Endodermal cell (in vitro differentiated cells): ENCODE data around the gene DQX1. TPM values are rescaled to one million over a fixed set of nuclear protein-coding genes. Genes with fewer than 3 reads are reported as not detected.
A peak's percentile ranks its signal among the peaks of the same experiment; 100 is the strongest.

ENCODE experiments used
- DNase-seq: peaks from one replicate; pipeline ENCODE4 v3.0.0-alpha.2; 2017
- H3K27ac ChIP-seq: 2 replicates; pipeline ENCODE4 v1.5.1; 2013; ENCODE audit warnings: mild to moderate bottlenecking, low read depth, low read length, moderate library complexity
- H3K27me3 ChIP-seq: 2 replicates; pipeline ENCODE4 v1.6.1; 2013; ENCODE audit warnings: mild to moderate bottlenecking, low read length, moderate library complexity; ENCODE audit not compliant: insufficient read depth, control insufficient read depth, poor library complexity, severe bottlenecking
- H3K36me3 ChIP-seq: 2 replicates; pipeline ENCODE4 v1.7.0; 2013; ENCODE audit warnings: mild to moderate bottlenecking, low read length, moderate library complexity; ENCODE audit not compliant: control insufficient read depth, insufficient read depth
- H3K4me1 ChIP-seq: one replicate; pipeline ENCODE4 v1.7.0; 2013; ENCODE audit warnings: low read length; ENCODE audit not compliant: control insufficient read depth, insufficient read depth
- H3K4me3 ChIP-seq: 2 replicates; pipeline ENCODE4 v1.5.1; 2013; ENCODE audit warnings: mild to moderate bottlenecking, low read length, moderate library complexity
- H3K9ac ChIP-seq: 2 replicates; pipeline ENCODE4 v1.6.1; 2013; ENCODE audit warnings: mild to moderate bottlenecking, low read length, moderate library complexity; ENCODE audit not compliant: poor library complexity, severe bottlenecking; ENCODE audit errors: extremely low read depth
- H3K9me3 ChIP-seq: 2 replicates; pipeline ENCODE4 v1.6.1; 2013; ENCODE audit warnings: mild to moderate bottlenecking, low read length, moderate library complexity; ENCODE audit not compliant: control insufficient read depth
- H3K27ac Mint-ChIP-seq: 2 replicates; pipeline ENCODE4 v1.8.0; 2020; ENCODE audit warnings: mixed read lengths
- H3K27me3 Mint-ChIP-seq: 2 replicates; pipeline ENCODE4 v1.8.0; 2021; ENCODE audit warnings: mild to moderate bottlenecking, mixed read lengths; ENCODE audit not compliant: insufficient read depth
- H3K36me3 Mint-ChIP-seq: 2 replicates; pipeline ENCODE4 v1.8.0; 2020; ENCODE audit warnings: low read depth, mixed read lengths
- H3K4me1 Mint-ChIP-seq: 2 replicates; pipeline ENCODE4 v1.8.0; 2020; ENCODE audit warnings: mixed read lengths
- H3K4me3 Mint-ChIP-seq: 2 replicates; pipeline ENCODE4 v1.8.0; 2020; ENCODE audit warnings: mild to moderate bottlenecking, moderate library complexity, mixed read lengths
- H3K9me3 Mint-ChIP-seq: 2 replicates; pipeline ENCODE4 v1.8.0; 2020; ENCODE audit warnings: mild to moderate bottlenecking, mixed read lengths
- CTCF ChIP-seq: fragments of 200-600 bp; sonication (generic); conservative IDR thresholded peaks from 2 replicates; pipeline ENCODE4 v1.5.0; 2021; ENCODE audit warnings: antibody characterized with exemption, mild to moderate bottlenecking
- WGBS, 2 experiments: methylation state at CpG; one replicate each; pipeline versions ENCODE4 v1.1.5 to v1.1.7; 2013; ENCODE audit warnings: missing lambda C conversion rate in 2 of 2, mixed read lengths in 1 of 2; ENCODE audit not compliant: insufficient coverage in 1 of 2, insufficient read length in 1 of 2; 5-methylcytosine and 5-hydroxymethylcytosine counted together
- long read RNA-seq, 4 experiments: library from polyadenylated mRNA in 2 of 4; library from RNA in 1 of 4; library from capped mRNA in 1 of 4; stranded (forward) in 3 of 4; unstranded in 1 of 4; transcript quantifications; one replicate each; pipeline ENCODE4 v2.0.0, GENCODE V29; 2020 to 2021; ENCODE audit warnings: inconsistent platforms in 1 of 4
- polyA plus RNA-seq, 2 experiments: library from polyadenylated mRNA; stranded (reverse); fragments of 50-300 nt; gene quantifications; one replicate each; pipeline ENCODE4 v1.2.3, GENCODE V29; 2013
- total RNA-seq, 2 donors: library from RNA; stranded (reverse); fragmentation: NEBNext Ultra II Directional in 1 of 2; extraction: Animal tissue kit (Norgen Biotek cat#: 25700) in 1 of 2; gene quantifications; 2 replicates in 1 of 2; 3 replicates in 1 of 2; pipeline ENCODE4 v1.2.1, GENCODE V29; 2021

The DQX1 gene
- 1 to 10 TPM in 1 of 2 donors, under 1 TPM in 1; 0.93 to 1.1 TPM for total RNA-seq
- 0.64 TPM for polyA plus RNA-seq (2013, experiment 1 of 2)
- polyA plus RNA-seq (2013, experiment 2 of 2) = 0.41 TPM
- long read RNA-seq, experiment 1 = 0 reads
- long read RNA-seq, experiment 2 = 0 reads
- long read RNA-seq, experiment 3, partial matches to known transcripts = 0 of 3 reads
- long read RNA-seq, experiment 3, other reads (novel, unspliced or antisense) = 1 of 3 reads
- long read RNA-seq, experiment 4, partial matches to known transcripts = 1 of 1 reads
- long read RNA-seq, experiment 4, other reads (novel, unspliced or antisense) = 0 of 1 reads

DNA sequence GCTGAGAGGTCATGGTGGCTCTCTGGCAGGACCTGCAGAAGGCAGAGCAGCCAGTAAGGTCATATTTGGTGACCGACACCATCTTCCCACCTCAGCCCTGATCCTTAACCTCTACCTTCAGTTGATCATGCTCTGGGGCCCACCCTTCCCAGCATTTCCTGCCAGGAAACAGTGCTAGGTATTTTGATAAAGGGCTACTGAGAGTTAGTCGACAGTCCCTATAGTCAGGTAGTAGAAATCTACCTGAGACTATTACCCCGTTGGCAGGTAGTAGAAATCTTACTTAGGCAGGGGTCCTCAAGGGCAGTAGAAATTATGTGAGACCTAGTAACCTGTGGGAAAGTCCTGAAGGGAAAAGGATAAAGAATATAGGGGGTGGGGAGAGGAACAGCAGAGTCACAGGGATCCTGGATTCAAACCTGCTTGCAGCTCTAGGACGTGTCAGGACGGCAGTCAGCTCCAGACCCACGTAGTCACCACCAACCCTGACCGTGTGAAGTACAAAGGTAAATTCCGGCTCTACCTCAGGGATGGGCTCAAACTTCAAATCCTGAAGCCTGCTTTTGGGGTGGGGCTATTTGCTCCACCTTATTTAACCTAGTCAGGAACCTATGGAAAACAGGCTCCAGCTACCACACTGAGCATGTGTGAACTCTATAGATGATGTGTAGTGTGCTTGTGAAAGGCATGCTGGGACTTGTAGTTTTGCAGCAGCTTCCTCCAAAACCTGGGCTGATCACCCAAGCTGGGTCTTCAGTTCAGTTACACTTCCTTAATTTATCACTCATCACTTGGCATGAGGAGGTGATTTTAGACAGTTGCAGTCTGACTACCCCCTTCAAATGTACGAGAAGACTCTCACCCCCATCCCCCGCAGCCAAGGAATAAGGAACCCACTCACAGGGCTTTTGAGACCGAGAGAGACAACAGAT is at the start of gene DQX1:
DQX1 (minus strand) TSS at position 515 of the 932 bp plus-strand sequence; CDS start at position 13, 502 bp downstream.
- no peaks in the 10 kb centered on the region for H3K9me3 ChIP-seq
- H3K9ac ChIP-seq = no peak within 1 kb of the TSS
- Mint-ChIP-seq H3K36me3 (peaks cover 24% of the 10 kb centered on the region), H3K4me3 (no peak within 1 kb of the TSS), H3K27ac (no peak within 1 kb of the TSS), H3K4me1 (peaks cover 7% of the 10 kb centered on the region), H3K27me3 (peaks cover 31% of the 10 kb centered on the region), H3K9me3 (no peaks in the 10 kb centered on the region)
- no peak within 1 kb of the TSS for H3K27ac ChIP-seq
- no peaks in the 10 kb centered on the region for H3K4me1 ChIP-seq
- no peak within 1 kb of the TSS for H3K4me3 ChIP-seq
- H3K36me3 ChIP-seq = peaks cover 26% of the 10 kb centered on the region
- H3K27me3 ChIP-seq = peaks cover 32% of the 10 kb centered on the region
- no peak for TF ChIP-seq CTCF
- peak; percentile 81 for DNase-seq
- 94 to 96% methylated on average over 8 to 11 of the region's 11 CpGs for WGBS, 2 experiments

- Mint-ChIP-seq H3K4me1 (no peaks in the 10 kb centered on the region), H3K36me3 (no peaks in the 10 kb centered on the region), H3K9me3 (no peaks in the 10 kb centered on the region), H3K27ac (no peak overlapping the region), H3K4me3 (no peak overlapping the region), H3K27me3 (peaks cover 10% of the 10 kb centered on the region)
- Histone ChIP-seq H3K4me3 (no peak overlapping the region), H3K9me3 (no peaks in the 10 kb centered on the region), H3K9ac (no peak overlapping the region), H3K27ac (no peak overlapping the region), H3K27me3 (peaks cover 45% of the 10 kb centered on the region), H3K4me1 (no peaks in the 10 kb centered on the region), H3K36me3 (no peaks in the 10 kb centered on the region)
- TF ChIP-seq CTCF = no peak
- 91 to 100% methylated on average over 4 of the region's 4 CpGs for WGBS, 2 experiments
- no peak for DNase-seq
Measured at GRCh38 chr2:74575320-74575719, 49.3 kb upstream of the DQX1 start.

- Histone ChIP-seq H3K27ac (no peak overlapping the region), H3K4me3 (no peak overlapping the region), H3K9me3 (no peaks in the 10 kb centered on the region), H3K9ac (no peak overlapping the region), H3K27me3 (peaks cover 40% of the 10 kb centered on the region), H3K4me1 (no peaks in the 10 kb centered on the region), H3K36me3 (no peaks in the 10 kb centered on the region)
- no peak for DNase-seq
- Mint-ChIP-seq H3K9me3 (no peaks in the 10 kb centered on the region), H3K36me3 (no peaks in the 10 kb centered on the region), H3K4me1 (no peaks in the 10 kb centered on the region), H3K27me3 (peaks cover 10% of the 10 kb centered on the region), H3K4me3 (no peak overlapping the region), H3K27ac (no peak overlapping the region)
- TF ChIP-seq CTCF = no peak
- 88 to 95% methylated on average over 4 to 6 of the region's 7 CpGs for WGBS, 2 experiments
Measured at GRCh38 chr2:74573747-74574562, 47.9 kb upstream of the DQX1 start.
